IMR-90 (cell line): ENCODE results near the gene VDR. TPM values are rescaled to one million over a fixed set of nuclear protein-coding genes. Genes with fewer than 3 reads are reported as not detected.

ENCODE experiments used
- ATAC-seq: fragments of 200-7000 bp; cut with Tn5 transposase; 2 replicates; pipeline ENCODE4 v1.9.1; 2020; ENCODE audit warnings: low read depth, mild to moderate bottlenecking, moderate library complexity
- BruUV-seq: library from RNA; stranded (reverse); fragments of 400-500 nt; replicated peaks from 2 replicates; lab custom pipeline; 2021; lab: Mats Ljungman, UMichigan
- CTCF ChIA-PET: fragments of 300-600 bp; formaldehyde crosslinking; extraction: SDS; loops from one replicate; lab custom pipeline; 2021; ENCODE audit warnings: antibody characterized with exemption; lab: Yijun Ruan, JAX
- POLR2A ChIA-PET: fragments of 300-600 bp; sonication (Branson Sonifier 250); formaldehyde crosslinking; loops from one replicate; lab custom pipeline; 2022; ENCODE audit warnings: antibody characterized with exemption; ENCODE audit not compliant: unreplicated experiment; lab: Charles Lee
- DNase-seq: peaks from one replicate; pipeline ENCODE4 v3.0.0; 2013
- H2AFZ ChIP-seq: replicated peaks from 2 replicates; pipeline ENCODE3; 2013; ENCODE audit warnings: low read length, mild to moderate bottlenecking; ENCODE audit not compliant: poor library complexity
- H2AK5ac ChIP-seq: 2 replicates; pipeline ENCODE4 v1.6.1; 2013; ENCODE audit warnings: low read depth, low read length, inconsistent platforms
- H2AK9ac ChIP-seq: replicated peaks from 2 replicates; pipeline ENCODE3; 2013; ENCODE audit warnings: mild to moderate bottlenecking, low read depth, low read length, moderate library complexity; ENCODE audit not compliant: poor library complexity
- H2BK120ac ChIP-seq: 2 replicates; pipeline ENCODE4 v1.6.1; 2013; ENCODE audit warnings: low read depth, low read length, inconsistent platforms
- H2BK15ac ChIP-seq: 3 replicates; pipeline ENCODE4 v1.6.1; 2013; ENCODE audit warnings: low read depth, low read length, inconsistent platforms
- H2BK20ac ChIP-seq: 2 replicates; pipeline ENCODE4 v1.6.1; 2013; ENCODE audit warnings: low read depth, mild to moderate bottlenecking, inconsistent platforms, low read length, moderate library complexity
- H2BK5ac ChIP-seq: 2 replicates; pipeline ENCODE4 v1.6.1; 2013; ENCODE audit warnings: mild to moderate bottlenecking, low read depth, low read length, inconsistent platforms; ENCODE audit not compliant: poor library complexity, severe bottlenecking
- H3K14ac ChIP-seq: replicated peaks from 2 replicates; pipeline ENCODE4 v1.6.1; 2013; ENCODE audit warnings: low read depth, low read length, inconsistent platforms
- H3K18ac ChIP-seq: 2 replicates; pipeline ENCODE4 v1.6.1; 2013; ENCODE audit warnings: low read depth, low read length, control low read depth
- H3K23ac ChIP-seq: 2 replicates; pipeline ENCODE4 v1.6.1; 2013; ENCODE audit warnings: low read depth, low read length, inconsistent platforms
- H3K27ac ChIP-seq: 2 replicates; pipeline ENCODE4 v1.5.1; 2013; ENCODE audit warnings: mild to moderate bottlenecking, control low read depth, low read length; ENCODE audit not compliant: insufficient read depth
- H3K27me3 ChIP-seq: 2 replicates; pipeline ENCODE4 v1.6.1; 2013; ENCODE audit warnings: low read length; ENCODE audit not compliant: control insufficient read depth, insufficient read depth
- H3K36me3 ChIP-seq: 2 replicates; pipeline ENCODE4 v1.6.1; 2013; ENCODE audit warnings: low read length, mixed read lengths; ENCODE audit not compliant: control insufficient read depth, insufficient read depth
- H3K4ac ChIP-seq: 2 replicates; pipeline ENCODE4 v1.6.1; 2013; ENCODE audit warnings: low read depth, low read length, inconsistent platforms
- H3K4me1 ChIP-seq: 2 replicates; pipeline ENCODE4 v1.6.1; 2013; ENCODE audit warnings: low read length, mixed read lengths; ENCODE audit not compliant: control insufficient read depth, insufficient read depth
- H3K4me2 ChIP-seq: 2 replicates; pipeline ENCODE4 v1.6.1; 2013; ENCODE audit warnings: low read depth, mild to moderate bottlenecking, control low read depth, low read length, moderate library complexity
- H3K4me3 ChIP-seq: 2 replicates; pipeline ENCODE4 v1.5.1; 2013; ENCODE audit warnings: low read depth, mild to moderate bottlenecking, control low read depth, low read length, moderate library complexity; ENCODE audit not compliant: insufficient read depth
- H3K56ac ChIP-seq: 2 replicates; pipeline ENCODE4 v1.6.1; 2013; ENCODE audit warnings: low read length, inconsistent platforms; ENCODE audit not compliant: insufficient read depth; ENCODE audit errors: extremely low read depth
- H3K79me1 ChIP-seq, 2 experiments: 2 replicates each; pipeline ENCODE4 v1.6.1; 2013; ENCODE audit warnings: low read length in 2 of 2, inconsistent platforms in 1 of 2, low read depth in 1 of 2
- H3K9ac ChIP-seq: 2 replicates; pipeline ENCODE4 v1.6.1; 2013; ENCODE audit warnings: low read depth, low read length, control low read depth
- H3K9me1 ChIP-seq: 2 replicates; pipeline ENCODE4 v1.6.1; 2013; ENCODE audit warnings: low read length, inconsistent platforms; ENCODE audit not compliant: insufficient read depth
- H3K9me3 ChIP-seq: 2 replicates; pipeline ENCODE4 v1.6.1; 2013; ENCODE audit warnings: low read length; ENCODE audit not compliant: control insufficient read depth, insufficient read depth
- H4K20me1 ChIP-seq: 2 replicates; pipeline ENCODE4 v1.6.1; 2013; ENCODE audit warnings: low read length, inconsistent platforms; ENCODE audit not compliant: insufficient read depth
- H4K5ac ChIP-seq: 2 replicates; pipeline ENCODE4 v1.6.1; 2013; ENCODE audit warnings: mild to moderate bottlenecking, low read depth, low read length, control low read depth
- H4K8ac ChIP-seq, 2 experiments: 2 replicates each; pipeline ENCODE4 v1.6.1; 2013; ENCODE audit warnings: low read depth in 2 of 2, low read length in 2 of 2, control low read depth in 1 of 2, inconsistent platforms in 1 of 2
- H4K91ac ChIP-seq: 2 replicates; pipeline ENCODE4 v1.6.1; 2013; ENCODE audit warnings: low read depth, low read length, inconsistent platforms; ENCODE audit not compliant: insufficient read depth
- MAZ ChIP-seq: IDR thresholded peaks from 2 replicates; pipeline ENCODE4 v1.6.1; 2012; ENCODE audit warnings: low read depth, mild to moderate bottlenecking, low read length, improper control_type of control experiment, moderate library complexity, borderline replicate concordance
- POLR2A ChIP-seq: IDR thresholded peaks from 2 replicates; pipeline ENCODE4 v1.6.1; 2012; ENCODE audit warnings: mild to moderate bottlenecking, low read depth, low read length
- WGBS, 2 experiments: methylation state at CpG; one replicate each; pipeline versions ENCODE4 v1.1.5 to v1.1.7; 2013; ENCODE audit warnings: missing lambda C conversion rate in 2 of 2; ENCODE audit not compliant: insufficient read length in 1 of 2; ENCODE audit errors: extremely low coverage in 2 of 2; 5-methylcytosine and 5-hydroxymethylcytosine counted together
- dilution Hi-C: fragments of 300-500 bp; cut with HindIII; formaldehyde crosslinking; loops from one replicate; pipeline ENCODE4 v1.14.3; 2018; ENCODE audit warnings: low sequenced_read_pairs; ENCODE audit not compliant: unreplicated experiment
- in situ Hi-C: fragments of 300-500 bp; cut with MboI; formaldehyde crosslinking; loops from 3 replicates; pipeline ENCODE4 v1.14.3; 2019; ENCODE audit warnings: low sequenced_read_pairs, inconsistent platforms, mixed read lengths
- intact Hi-C: fragments of 100-400 bp; cut with micrococcal nuclease; formaldehyde crosslinking; loops from 2 replicates; pipeline ENCODE4 v1.10.0; 2022
- polyA plus RNA-seq, 3 experiments: library from polyadenylated mRNA; depleted of rRNA; stranded (reverse); fragments of >200 nt; gene quantifications; 2 replicates each; pipeline ENCODE4 v1.2.3, GENCODE V29; 2012; ENCODE audit warnings: low replicate concordance in 1 of 3
- total RNA-seq: library from RNA; depleted of rRNA; stranded (reverse); fragments of >200 nt; gene quantifications from 2 replicates; pipeline ENCODE4 v1.2.3, GENCODE V29; 2012

VDR gene
- total and polyA plus RNA-seq, 2 of the 4 experiments (the other 2 are of a cell fraction), result 5.4 to 8.5 TPM

DNA sequence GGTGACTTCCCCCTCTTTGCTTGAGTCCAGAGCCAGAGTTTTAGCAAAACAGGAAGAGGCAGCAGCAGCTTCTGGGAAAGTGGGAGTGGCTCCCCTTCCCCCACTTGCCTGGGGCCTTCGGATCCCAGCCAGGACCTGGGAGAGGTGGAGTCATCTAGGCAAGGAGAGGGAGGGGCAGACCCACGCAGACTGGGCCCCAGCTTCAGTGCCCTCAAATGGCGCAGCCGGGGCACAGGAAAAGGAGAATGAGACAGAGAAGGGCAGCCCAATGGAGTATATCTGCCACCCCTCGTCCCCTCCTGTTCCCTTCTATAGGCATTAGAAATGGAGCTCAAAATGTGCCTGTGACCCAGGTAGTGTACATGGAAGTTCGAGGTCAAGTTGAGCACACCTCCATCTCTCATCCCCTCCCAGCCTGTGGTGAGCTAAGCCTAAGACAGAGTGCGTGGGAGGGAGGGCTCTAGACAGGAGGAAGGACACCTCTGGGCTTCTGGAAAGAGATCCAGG, 75.8 kb downstream of the VDR start:
- Histone ChIP-seq H3K27ac (peak overlapping the region; percentile 42), H3K36me3 (no peaks in the 10 kb centered on the region), H3K14ac (peak overlapping the region; percentile 89), H2BK120ac (peak overlapping the region; percentile 92), H2BK20ac (peak overlapping the region; percentile 84; the same call in 1 of the 2 replicates), H3K27me3 (no peaks in the 10 kb centered on the region), H3K9ac (peak overlapping the region; percentile 2; the same call in 1 of the 2 replicates), H2BK15ac (peak overlapping the region; percentile 99; the same call in 2 of the 3 replicates), H4K8ac (peak overlapping the region; percentile 84 to 95), H3K4me3 (no peak overlapping the region), H2AK9ac (peak overlapping the region; percentile 66), H3K56ac (no peak overlapping the region), H3K9me3 (no peaks in the 10 kb centered on the region), H3K4ac (peak overlapping the region; percentile 96), H3K4me2 (no peak overlapping the region), H2AFZ (peak overlapping the region; percentile 83), H4K91ac (peak overlapping the region; percentile 91), H3K4me1 (peaks cover 14% of the 10 kb centered on the region), H2AK5ac (peak overlapping the region; percentile 90), H3K18ac (peak overlapping the region; percentile 70), H4K5ac (peak overlapping the region; percentile 89), H4K20me1 (no peaks in the 10 kb centered on the region), H3K23ac (peak overlapping the region; percentile 46), H3K79me1 (peaks cover 0 to 5% of the 10 kb centered on the region in 2 experiments; a peak in 1 of 4 replicates), H2BK5ac (peak overlapping the region; percentile 60), H3K9me1 (peaks cover 11% of the 10 kb centered on the region)
- ATAC-seq (peak; percentile 84), DNase-seq (peak; percentile 59)
- WGBS, 2 experiments, result no CpG with 5 or more reads among the region's 7 CpGs
- peak; percentile 46; the same call in 1 of the 2 replicates for TF ChIP-seq MAZ
- TF ChIP-seq POLR2A, result no peak
- ChIA-PET POLR2A (interaction anchor here (0.6 to 1.2 kb wide), 2 partner anchors 9 to 10 kb away, joined by 3 to 4 read pairs; no protein-coding TSS in a partner anchor), CTCF (interaction anchor here (1.3 kb wide), 1 partner anchor 12 kb away, joined by 4 read pairs; no protein-coding TSS in a partner anchor)
- BruUV-seq, result no TSS peak
- dilution Hi-C loops, result no loop called here
- intact Hi-C loops, result no loop called here
- in situ Hi-C loops, result loop anchor here (5.0 kb wide), 1 partner anchor 42 kb away; no protein-coding TSS in a partner anchor
